H1 (cell line): Measurements from ENCODE around the gene RGS7BP. TPM values are rescaled to one million over a fixed set of nuclear protein-coding genes. Genes with fewer than 3 reads are reported as not detected.

Experiments used
- CTCF ChIA-PET: fragments of 300-600 bp; sonication (Branson Sonifier 250); formaldehyde crosslinking; loops from one replicate; lab custom pipeline; 2021; ENCODE audit not compliant: partially characterized antibody; lab: Charles Lee
- POLR2A ChIA-PET: fragments of 300-600 bp; sonication (Branson Sonifier 250); formaldehyde crosslinking; loops from one replicate; lab custom pipeline; 2021; ENCODE audit warnings: inconsistent platforms; ENCODE audit not compliant: partially characterized antibody; lab: Charles Lee
- DNase-seq, 2 experiments: peaks; one replicate each; pipeline versions ENCODE4 v3.0.0 to v3.0.0-alpha.2; 2010 to 2022; ENCODE audit warnings: low spot score in 2 of 2, low read depth in 1 of 2, mixed read lengths in 1 of 2
- FAIRE-seq: peaks from 2 replicates; lab custom pipeline; 2011; peaks lifted over from hg19 to GRCh38; lab: Jason Lieb, UNC
- H2AFZ ChIP-seq: 2 replicates; pipeline ENCODE4 v1.8.1; 2012; ENCODE audit warnings: low read length, inconsistent platforms
- H2AK5ac ChIP-seq: 2 replicates; pipeline ENCODE4 v1.6.1; 2013; ENCODE audit warnings: low read depth, low read length
- H2BK120ac ChIP-seq: replicated peaks from 2 replicates; pipeline ENCODE3; 2013; ENCODE audit warnings: low read depth, low read length, inconsistent platforms
- H2BK12ac ChIP-seq: 2 replicates; pipeline ENCODE4 v1.6.1; 2013; ENCODE audit warnings: low read depth, low read length
- H2BK15ac ChIP-seq: 2 replicates; pipeline ENCODE4 v1.6.1; 2013; ENCODE audit warnings: low read length
- H2BK20ac ChIP-seq: 2 replicates; pipeline ENCODE4 v1.6.1; 2013; ENCODE audit warnings: low read length
- H2BK5ac ChIP-seq: 2 replicates; pipeline ENCODE4 v1.6.1; 2013; ENCODE audit warnings: low read depth, low read length
- H3K14ac ChIP-seq: 2 replicates; pipeline ENCODE4 v1.6.1; 2013; ENCODE audit warnings: inconsistent platforms; ENCODE audit not compliant: insufficient read length
- H3K18ac ChIP-seq: 2 replicates; pipeline ENCODE4 v1.6.1; 2013; ENCODE audit warnings: low read length; ENCODE audit errors: extremely low read depth
- H3K23ac ChIP-seq: 2 replicates; pipeline ENCODE4 v1.6.1; 2013; ENCODE audit warnings: inconsistent platforms; ENCODE audit not compliant: insufficient read length
- H3K23me2 ChIP-seq: 2 replicates; pipeline ENCODE4 v1.6.1; 2013; ENCODE audit warnings: low read depth, low read length
- H3K27ac ChIP-seq: 2 replicates; pipeline ENCODE4 v1.6.1; 2011; ENCODE audit warnings: low read depth, low read length, inconsistent platforms
- H3K27me3 ChIP-seq, 4 experiments: replicated peaks in 1 of 4; 1 replicate in 1 of 4; 2 replicates in 3 of 4; pipeline versions ENCODE4 v1.6.1 to v1.8.1; 2011 to 2013; ENCODE audit warnings: low read length in 3 of 4, mild to moderate bottlenecking in 3 of 4, inconsistent platforms in 2 of 4, mixed read lengths in 2 of 4, moderate library complexity in 1 of 4; ENCODE audit not compliant: control insufficient read depth in 3 of 4, insufficient read depth in 3 of 4; ENCODE audit errors: extremely low read depth in 1 of 4
- H3K36me3 ChIP-seq, 4 experiments: 2 replicates each; pipeline versions ENCODE4 v1.6.1 to v1.8.1; 2011 to 2013; ENCODE audit warnings: mild to moderate bottlenecking in 4 of 4, low read length in 3 of 4, moderate library complexity in 2 of 4, control low read depth in 1 of 4, inconsistent platforms in 1 of 4; ENCODE audit not compliant: insufficient read depth in 4 of 4, control insufficient read depth in 2 of 4
- H3K4ac ChIP-seq: replicated peaks from 2 replicates; pipeline ENCODE3; 2013; ENCODE audit warnings: low read length, low read depth, mixed read lengths, inconsistent platforms; ENCODE audit not compliant: insufficient read length
- H3K4me1 ChIP-seq, 4 experiments: replicated peaks in 1 of 4; 1 replicate in 1 of 4; 2 replicates in 3 of 4; pipeline versions ENCODE4 v1.6.1 to v1.8.1; 2011 to 2013; ENCODE audit warnings: low read length in 3 of 4, inconsistent platforms in 2 of 4, mixed read lengths in 1 of 4; ENCODE audit not compliant: insufficient read depth in 4 of 4, control insufficient read depth in 3 of 4
- H3K4me2 ChIP-seq, 2 experiments: 2 replicates each; pipeline versions ENCODE4 v1.6.1 to v1.8.1; 2011 to 2013; ENCODE audit warnings: low read depth in 2 of 2, low read length in 2 of 2, control low read depth in 1 of 2, inconsistent platforms in 1 of 2, mild to moderate bottlenecking in 1 of 2; ENCODE audit not compliant: insufficient read depth in 1 of 2
- H3K4me3 ChIP-seq, 4 experiments: fragments of 200-600, 300-600 bp in 1 of 4; sonication (generic), shearing (Covaris generic), sonication (Bioruptor Twin) in 1 of 4; 2 replicates each; pipeline versions ENCODE4 v1.5.1 to v1.8.1; 2011 to 2016; ENCODE audit warnings: low read length in 4 of 4, low read depth in 3 of 4, control low read depth in 2 of 4, inconsistent platforms in 2 of 4, mild to moderate bottlenecking in 2 of 4, mixed read lengths in 1 of 4, moderate library complexity in 1 of 4; ENCODE audit not compliant: insufficient read depth in 2 of 4; ENCODE audit errors: extremely low read depth in 1 of 4
- H3K56ac ChIP-seq: replicated peaks from 2 replicates; pipeline ENCODE3; 2013; ENCODE audit warnings: low read depth, mild to moderate bottlenecking, mixed read lengths, low read length, inconsistent platforms; ENCODE audit not compliant: insufficient read length
- H3K79me1 ChIP-seq: 2 replicates; pipeline ENCODE4 v1.6.1; 2013; ENCODE audit warnings: low read depth, low read length, control low read depth
- H3K79me2 ChIP-seq, 2 experiments: 2 replicates each; pipeline versions ENCODE4 v1.6.1 to v1.8.1; 2012 to 2013; ENCODE audit warnings: low read length in 2 of 2, mild to moderate bottlenecking in 2 of 2, inconsistent platforms in 1 of 2; ENCODE audit not compliant: insufficient read depth in 2 of 2, control insufficient read depth in 1 of 2
- H3K9ac ChIP-seq, 4 experiments: replicated peaks in 1 of 4; 1 replicate in 1 of 4; 2 replicates in 3 of 4; pipeline versions ENCODE4 v1.6.1 to v1.8.1; 2011 to 2013; ENCODE audit warnings: low read depth in 3 of 4, low read length in 3 of 4, control low read depth in 2 of 4, mild to moderate bottlenecking in 2 of 4, moderate library complexity in 2 of 4, inconsistent platforms in 1 of 4; ENCODE audit errors: extremely low read depth in 1 of 4
- H3K9me3 ChIP-seq, 2 experiments: 2 replicates each; pipeline versions ENCODE4 v1.6.1 to v1.8.1; 2012 to 2013; ENCODE audit warnings: mild to moderate bottlenecking in 2 of 2, moderate library complexity in 2 of 2, control low read depth in 1 of 2, inconsistent platforms in 1 of 2, low read depth in 1 of 2, low read length in 1 of 2, mixed read lengths in 1 of 2; ENCODE audit not compliant: insufficient read depth in 2 of 2
- H4K20me1 ChIP-seq, 2 experiments: replicated peaks in 1 of 2; 2 replicates each; pipeline versions ENCODE3 to v1.8.1; 2011 to 2013; ENCODE audit warnings: inconsistent platforms in 2 of 2, low read length in 2 of 2, mild to moderate bottlenecking in 1 of 2; ENCODE audit not compliant: insufficient read depth in 2 of 2, control insufficient read depth in 1 of 2
- H4K5ac ChIP-seq: 2 replicates; pipeline ENCODE4 v1.6.1; 2013; ENCODE audit warnings: low read length, low read depth, mixed read lengths, inconsistent platforms; ENCODE audit not compliant: insufficient read length
- H4K8ac ChIP-seq: 2 replicates; pipeline ENCODE4 v1.8.0; 2013; ENCODE audit warnings: mild to moderate bottlenecking, moderate library complexity, low read length, inconsistent platforms; ENCODE audit not compliant: insufficient read depth; ENCODE audit errors: extremely low read depth
- H4K91ac ChIP-seq: replicated peaks from 2 replicates; pipeline ENCODE3; 2013; ENCODE audit warnings: low read length, mixed read lengths, inconsistent platforms; ENCODE audit not compliant: insufficient read length
- CTCF ChIP-seq, 3 experiments: IDR thresholded peaks; 1 replicate in 2 of 3; 2 replicates in 1 of 3; pipeline versions ENCODE4 v1.5.1 to v1.6.1; 2011; ENCODE audit warnings: low read length in 3 of 3, mild to moderate bottlenecking in 3 of 3, inconsistent platforms in 2 of 3, low read depth in 1 of 3, moderate library complexity in 1 of 3; ENCODE audit not compliant: insufficient read depth in 1 of 3; ENCODE audit errors: control extremely low read depth in 1 of 3
- WGBS, 2 experiments: shearing (Covaris generic) in 1 of 2; methylation state at CpG; one replicate each; pipeline versions ENCODE4 v1.1.6 to v1.1.7; 2013 to 2015; ENCODE audit warnings: low lambda C conversion rate in 2 of 2, mixed read lengths in 2 of 2, inconsistent platforms in 1 of 2, low coverage in 1 of 2, missing lambda C conversion rate in 1 of 2; ENCODE audit not compliant: insufficient replicate concordance in 2 of 2, insufficient coverage in 1 of 2, insufficient read length in 1 of 2; ENCODE audit errors: extremely low coverage in 1 of 2, missing lambda C conversion rate in 1 of 2; 5-methylcytosine and 5-hydroxymethylcytosine counted together
- polyA plus RNA-seq, 7 experiments: library from polyadenylated mRNA; depleted of rRNA in 3 of 7; stranded (reverse) in 5 of 7; unstranded in 2 of 7; fragments of >200 nt in 5 of 7; fragments of 200-250 nt in 2 of 7; gene quantifications; 1 replicate in 5 of 7; 2 replicates in 1 of 7; 4 replicates in 1 of 7; pipeline versions ENCODE4 v1.2.1 to v1.2.3, GENCODE V29; 2011 to 2013; ENCODE audit warnings: missing spikeins in 2 of 7, mixed read lengths in 2 of 7
- total RNA-seq: library from RNA; stranded (reverse); fragmentation: NEBNext Ultra II Directional; extraction: Animal tissue kit (Norgen Biotek cat#: 25700); gene quantifications from 2 replicates; pipeline ENCODE4 v1.2.1, GENCODE V29; 2021

Gene RGS7BP
- total and polyA plus RNA-seq, 2 of the 8 experiments (the other 6 are each of a cell fraction or from before 2014, with no cell fraction given) = 0.65 to 2.3 TPM

GRCh38 chr5:64606926-64607325, 101.1 kb downstream of the RGS7BP start:
- Histone ChIP-seq H3K79me1 (no peaks in the 10 kb centered on the region), H3K14ac (no peak overlapping the region), H3K27ac (no peak overlapping the region), H3K23ac (no peak overlapping the region), H2BK120ac (no peak overlapping the region), H3K9ac (no peak overlapping the region), H3K18ac (no peak overlapping the region), H4K20me1 (no peaks in the 10 kb centered on the region), H3K4me2 (no peak overlapping the region), H3K4me1 (no peaks in the 10 kb centered on the region), H2BK20ac (no peak overlapping the region), H3K23me2 (no peaks in the 10 kb centered on the region), H2AK5ac (no peak overlapping the region), H3K4me3 (no peak overlapping the region), H4K5ac (no peak overlapping the region), H3K56ac (no peak overlapping the region), H2BK12ac (no peak overlapping the region), H3K27me3 (no peaks in the 10 kb centered on the region), H2BK15ac (no peak overlapping the region), H4K8ac (no peak overlapping the region), H2AFZ (no peak overlapping the region), H4K91ac (no peak overlapping the region), H2BK5ac (no peak overlapping the region), H3K36me3 (no peaks in the 10 kb centered on the region), H3K9me3 (no peaks in the 10 kb centered on the region), H3K4ac (no peak overlapping the region), H3K79me2 (no peaks in the 10 kb centered on the region)
- CTCF ChIA-PET = interaction anchor here (0.6 to 9.0 kb wide), 5 partner anchors 12 to 378 kb away, joined by 3 to 105 read pairs (median 5); no protein-coding TSS in a partner anchor
- no peak for DNase-seq
- POLR2A ChIA-PET = no interaction called here
- FAIRE-seq = no peak
- WGBS, 2 experiments = 89% methylated on average over 1 of the region's 1 CpG; no CpG with 5 or more reads in 1 of the 2 experiments
- TF ChIP-seq CTCF (IDR thresholded peaks at IDR 0.05; ENCODE audit: control extremely low read depth in 1 of 3, insufficient read depth in 1 of 3, low read depth in 1 of 3, low read length in 3 of 3) = no peak
